ENCODE data around the gene UBXN4.
"Not testable (repeated sequence)": the region's sequence is repeated elsewhere in the genome, so short reads cannot be mapped to it uniquely, and the experiment has no call there.

Gene UBXN4

DNA sequence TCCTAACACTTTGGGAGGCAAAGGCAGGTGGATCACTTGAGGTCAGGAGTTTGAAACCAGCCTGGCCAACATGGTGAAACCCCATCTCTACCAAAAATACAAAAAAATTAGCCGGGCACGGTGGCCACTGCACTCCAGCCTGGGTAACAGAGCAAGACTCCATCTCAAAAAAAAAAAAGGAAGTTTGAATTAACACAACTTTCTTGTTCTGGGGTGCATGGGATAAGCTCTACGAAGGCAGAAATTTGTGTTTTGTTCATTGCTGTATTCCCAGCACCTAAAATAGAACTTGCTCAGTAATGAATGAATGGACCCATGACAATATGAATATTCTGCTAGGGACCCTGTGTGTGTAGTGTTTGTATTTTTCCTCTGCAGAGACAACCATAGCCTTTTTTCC is 66.2 kb downstream of the UBXN4 start:
- not testable (repeated sequence) for H2AFZ ChIP-seq (ENCODE audit: low read depth, low read length); H2BK15ac ChIP-seq (ENCODE audit: low read depth, poor library complexity, severe bottlenecking); H2AK5ac ChIP-seq (ENCODE audit: low read length, severe bottlenecking); H3K79me1 ChIP-seq (replicated peaks; ENCODE audit: low read length, poor library complexity, severe bottlenecking); H3K27me3 ChIP-seq (ENCODE audit: control insufficient read depth in 1 of 2, insufficient read depth in 1 of 2, low read length in 2 of 2); H3K9me3 ChIP-seq (ENCODE audit: control insufficient read depth, low read length); H2BK5ac ChIP-seq (ENCODE audit: low read depth, low read length, poor library complexity, severe bottlenecking); H3K14ac ChIP-seq (ENCODE audit: low read length in 2 of 2); H4K8ac ChIP-seq (ENCODE audit: low read length); H3K4me1 ChIP-seq (ENCODE audit: control insufficient read depth, insufficient read depth, low read depth, low read length); H2BK12ac ChIP-seq (ENCODE audit: low read length in 2 of 2); H3K4ac ChIP-seq (ENCODE audit: low read depth in 1 of 2, low read length in 2 of 2); H3K36me3 ChIP-seq (ENCODE audit: control insufficient read depth in 1 of 2, insufficient read depth in 2 of 2, low read depth in 1 of 2, low read length in 2 of 2); H3K27ac ChIP-seq (ENCODE audit: low read length, poor library complexity, severe bottlenecking); H3K23ac ChIP-seq (ENCODE audit: low read length in 2 of 2); H2BK120ac ChIP-seq (ENCODE audit: low read depth, low read length); H3K9ac ChIP-seq (ENCODE audit: low read length); H3K4me3 ChIP-seq (ENCODE audit: insufficient read depth in 1 of 2, low read depth in 1 of 2, low read length in 2 of 2); H3K18ac ChIP-seq (ENCODE audit: low read depth in 1 of 2, low read length in 2 of 2); H3K4me2 ChIP-seq (ENCODE audit: low read length, poor library complexity, severe bottlenecking); H4K91ac ChIP-seq (ENCODE audit: low read length); DNase-seq
- WGBS, result 88% methylated on average over 1 of the region's 3 CpGs

DNA sequence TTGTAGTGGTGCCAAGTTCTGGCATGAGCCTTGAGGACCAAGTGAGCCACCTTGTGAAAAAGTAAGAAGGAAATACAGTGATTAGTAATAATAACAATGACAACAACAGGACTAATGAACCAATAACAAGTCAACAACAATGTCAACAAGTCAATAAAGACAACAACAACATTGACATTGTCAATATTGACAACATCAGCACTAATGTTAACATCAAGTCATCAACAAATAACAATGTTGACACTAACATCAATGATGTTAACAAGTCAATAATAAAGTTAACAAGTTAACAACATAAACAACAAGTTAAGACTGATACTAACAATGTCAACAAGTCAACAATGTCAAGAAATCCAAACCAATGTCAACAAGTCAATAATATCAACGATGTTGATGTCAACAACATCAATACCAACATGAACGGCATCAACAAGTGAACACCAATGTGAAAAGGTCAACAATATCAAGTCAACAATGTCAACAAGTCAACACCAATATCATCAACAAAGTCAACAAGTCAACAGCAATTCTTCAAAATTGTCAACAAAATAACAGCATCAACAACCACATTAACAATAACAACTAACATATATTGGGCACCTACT is 71.4 kb downstream of the UBXN4 start:
- H2AFZ ChIP-seq (ENCODE audit: low read depth, low read length), result no peak overlapping the region
- H3K27me3 ChIP-seq (ENCODE audit: control insufficient read depth in 1 of 2, insufficient read depth in 1 of 2, low read length in 2 of 2), result no peaks in the 10 kb centered on the region
- H4K91ac ChIP-seq (ENCODE audit: low read length), result no peak overlapping the region
- H3K18ac ChIP-seq (ENCODE audit: low read depth in 1 of 2, low read length in 2 of 2), result no peak overlapping the region
- H3K79me1 ChIP-seq (replicated peaks; ENCODE audit: low read length, poor library complexity, severe bottlenecking), result no peaks in the 10 kb centered on the region
- peaks cover 4% of the 10 kb centered on the region for H3K4me1 ChIP-seq (ENCODE audit: control insufficient read depth, insufficient read depth, low read depth, low read length)
- H3K14ac ChIP-seq (ENCODE audit: low read length in 2 of 2), result no peak overlapping the region
- no peak overlapping the region for H2AK5ac ChIP-seq (ENCODE audit: low read length, severe bottlenecking)
- no peak overlapping the region for H2BK120ac ChIP-seq (ENCODE audit: low read depth, low read length)
- no peak overlapping the region for H3K9ac ChIP-seq (ENCODE audit: low read length)
- WGBS, result 71% methylated on average over 2 of the region's 2 CpGs
- H2BK5ac ChIP-seq (ENCODE audit: low read depth, low read length, poor library complexity, severe bottlenecking), result no peak overlapping the region
- no peaks in the 10 kb centered on the region for H3K36me3 ChIP-seq (ENCODE audit: control insufficient read depth in 1 of 2, insufficient read depth in 2 of 2, low read depth in 1 of 2, low read length in 2 of 2)
- no peak overlapping the region for H3K4me3 ChIP-seq (ENCODE audit: insufficient read depth in 1 of 2, low read depth in 1 of 2, low read length in 2 of 2)
- H3K23ac ChIP-seq (ENCODE audit: low read length in 2 of 2), result no peak overlapping the region
- peaks cover 7% of the 10 kb centered on the region for H3K9me3 ChIP-seq (ENCODE audit: control insufficient read depth, low read length)
- no peak overlapping the region for H2BK12ac ChIP-seq (ENCODE audit: low read length in 2 of 2)
- H3K27ac ChIP-seq (ENCODE audit: low read length, poor library complexity, severe bottlenecking), result no peak overlapping the region
- H4K8ac ChIP-seq (ENCODE audit: low read length), result no peak overlapping the region
- no peak for DNase-seq
- no peak overlapping the region for H3K4ac ChIP-seq (ENCODE audit: low read depth in 1 of 2, low read length in 2 of 2)
- no peak overlapping the region for H2BK15ac ChIP-seq (ENCODE audit: low read depth, poor library complexity, severe bottlenecking)
- H3K4me2 ChIP-seq (ENCODE audit: low read length, poor library complexity, severe bottlenecking), result no peak overlapping the region

DNA sequence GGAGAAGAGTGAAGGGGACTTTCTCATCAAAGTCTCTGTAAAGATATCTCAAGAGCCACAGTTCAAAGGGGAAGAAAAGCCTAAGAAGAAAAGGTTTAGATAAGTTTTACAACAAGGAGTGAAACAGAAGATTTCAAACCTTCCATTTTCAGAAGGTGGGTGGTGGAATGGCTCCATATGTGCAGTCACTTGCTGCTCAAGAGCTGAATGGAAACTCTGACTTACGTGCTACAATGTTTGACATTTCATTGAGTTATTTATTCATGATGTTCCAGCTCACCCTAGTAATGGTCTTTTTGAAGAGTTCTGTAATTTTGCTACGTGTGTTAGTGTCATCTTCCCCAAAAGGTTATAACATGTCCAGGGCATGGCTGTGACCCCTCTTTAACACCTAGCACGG is 73.6 kb downstream of the UBXN4 start:
- Histone ChIP-seq H2AFZ (ENCODE audit: low read depth, low read length) (no peak overlapping the region), H3K27ac (ENCODE audit: low read length, poor library complexity, severe bottlenecking) (no peak overlapping the region), H4K8ac (ENCODE audit: low read length) (no peak overlapping the region), H3K14ac (ENCODE audit: low read length in 2 of 2) (no peak overlapping the region), H3K36me3 (ENCODE audit: control insufficient read depth in 1 of 2, insufficient read depth in 2 of 2, low read depth in 1 of 2, low read length in 2 of 2) (no peaks in the 10 kb centered on the region), H2BK5ac (ENCODE audit: low read depth, low read length, poor library complexity, severe bottlenecking) (no peak overlapping the region), H2AK5ac (ENCODE audit: low read length, severe bottlenecking) (no peak overlapping the region), H3K4me2 (ENCODE audit: low read length, poor library complexity, severe bottlenecking) (no peak overlapping the region), H3K4me3 (ENCODE audit: insufficient read depth in 1 of 2, low read depth in 1 of 2, low read length in 2 of 2) (no peak overlapping the region), H3K4me1 (ENCODE audit: control insufficient read depth, insufficient read depth, low read depth, low read length) (peaks cover 14% of the 10 kb centered on the region), H2BK15ac (ENCODE audit: low read depth, poor library complexity, severe bottlenecking) (no peak overlapping the region), H4K91ac (ENCODE audit: low read length) (no peak overlapping the region), H2BK12ac (ENCODE audit: low read length in 2 of 2) (no peak overlapping the region), H3K18ac (ENCODE audit: low read depth in 1 of 2, low read length in 2 of 2) (no peak overlapping the region), H3K9ac (ENCODE audit: low read length) (no peak overlapping the region), H3K27me3 (ENCODE audit: control insufficient read depth in 1 of 2, insufficient read depth in 1 of 2, low read length in 2 of 2) (no peaks in the 10 kb centered on the region), H3K9me3 (ENCODE audit: control insufficient read depth, low read length) (peaks cover 7% of the 10 kb centered on the region), H3K4ac (ENCODE audit: low read depth in 1 of 2, low read length in 2 of 2) (no peak overlapping the region), H2BK120ac (ENCODE audit: low read depth, low read length) (no peak overlapping the region), H3K79me1 (replicated peaks; ENCODE audit: low read length, poor library complexity, severe bottlenecking) (no peaks in the 10 kb centered on the region), H3K23ac (ENCODE audit: low read length in 2 of 2) (no peak overlapping the region)
- no peak for DNase-seq
- 80% methylated on average over 1 of the region's 3 CpGs for WGBS

DNA sequence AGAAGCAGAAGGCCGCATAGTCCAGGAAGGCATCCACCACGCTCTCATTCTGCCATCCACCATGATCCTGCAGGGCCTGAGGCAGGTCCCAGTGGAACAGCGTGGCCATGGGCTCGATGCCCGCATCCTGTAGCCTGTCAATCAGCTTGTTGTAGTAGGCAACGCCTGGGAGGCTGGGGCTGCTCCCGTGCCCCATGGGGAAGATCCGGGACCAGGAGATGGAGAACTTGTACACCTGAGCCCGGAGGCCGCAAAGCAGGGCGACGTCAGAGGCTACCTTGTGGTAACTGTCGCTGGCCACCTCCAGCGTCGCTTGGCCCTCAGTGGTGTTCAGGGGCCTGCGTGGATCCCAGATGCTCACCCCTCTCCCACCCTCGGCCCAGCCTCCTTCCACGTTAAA is 75.8 kb downstream of the UBXN4 start:
- Histone ChIP-seq H3K36me3 (ENCODE audit: control insufficient read depth in 1 of 2, insufficient read depth in 2 of 2, low read depth in 1 of 2, low read length in 2 of 2) (no peaks in the 10 kb centered on the region), H3K4ac (ENCODE audit: low read depth in 1 of 2, low read length in 2 of 2) (no peak overlapping the region), H2BK12ac (ENCODE audit: low read length in 2 of 2) (no peak overlapping the region), H3K4me1 (ENCODE audit: control insufficient read depth, insufficient read depth, low read depth, low read length) (peaks cover 16% of the 10 kb centered on the region), H3K27me3 (ENCODE audit: control insufficient read depth in 1 of 2, insufficient read depth in 1 of 2, low read length in 2 of 2) (no peaks in the 10 kb centered on the region), H4K91ac (ENCODE audit: low read length) (peak overlapping the region; percentile 49), H3K9me3 (ENCODE audit: control insufficient read depth, low read length) (peaks cover 7% of the 10 kb centered on the region), H2BK15ac (ENCODE audit: low read depth, poor library complexity, severe bottlenecking) (no peak overlapping the region), H3K18ac (ENCODE audit: low read depth in 1 of 2, low read length in 2 of 2) (no peak overlapping the region), H3K14ac (ENCODE audit: low read length in 2 of 2) (no peak overlapping the region), H3K23ac (ENCODE audit: low read length in 2 of 2) (no peak overlapping the region), H3K4me3 (ENCODE audit: insufficient read depth in 1 of 2, low read depth in 1 of 2, low read length in 2 of 2) (no peak overlapping the region), H3K9ac (ENCODE audit: low read length) (no peak overlapping the region), H3K79me1 (replicated peaks; ENCODE audit: low read length, poor library complexity, severe bottlenecking) (no peaks in the 10 kb centered on the region), H2BK5ac (ENCODE audit: low read depth, low read length, poor library complexity, severe bottlenecking) (no peak overlapping the region), H3K4me2 (ENCODE audit: low read length, poor library complexity, severe bottlenecking) (no peak overlapping the region), H3K27ac (ENCODE audit: low read length, poor library complexity, severe bottlenecking) (no peak overlapping the region), H2BK120ac (ENCODE audit: low read depth, low read length) (no peak overlapping the region), H4K8ac (ENCODE audit: low read length) (no peak overlapping the region), H2AK5ac (ENCODE audit: low read length, severe bottlenecking) (no peak overlapping the region), H2AFZ (ENCODE audit: low read depth, low read length) (no peak overlapping the region)
- 94% methylated on average over 17 of the region's 18 CpGs for WGBS
- no peak for DNase-seq
